ENCODE measurements around the gene TBCCD1. TPM values are rescaled to one million over a fixed set of nuclear protein-coding genes. Genes with fewer than 3 reads are reported as not detected.

The TBCCD1 gene, protein sequence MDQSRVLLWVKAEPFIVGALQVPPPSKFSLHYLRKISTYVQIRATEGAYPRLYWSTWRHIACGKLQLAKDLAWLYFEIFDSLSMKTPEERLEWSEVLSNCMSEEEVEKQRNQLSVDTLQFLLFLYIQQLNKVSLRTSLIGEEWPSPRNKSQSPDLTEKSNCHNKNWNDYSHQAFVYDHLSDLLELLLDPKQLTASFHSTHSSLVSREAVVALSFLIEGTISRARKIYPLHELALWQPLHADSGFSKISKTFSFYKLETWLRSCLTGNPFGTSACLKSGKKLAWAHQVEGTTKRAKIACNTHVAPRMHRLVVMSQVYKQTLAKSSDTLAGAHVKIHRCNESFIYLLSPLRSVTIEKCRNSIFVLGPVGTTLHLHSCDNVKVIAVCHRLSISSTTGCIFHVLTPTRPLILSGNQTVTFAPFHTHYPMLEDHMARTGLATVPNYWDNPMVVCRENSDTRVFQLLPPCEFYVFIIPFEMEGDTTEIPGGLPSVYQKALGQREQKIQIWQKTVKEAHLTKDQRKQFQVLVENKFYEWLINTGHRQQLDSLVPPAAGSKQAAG
- 14.4 and 19.6 TPM in 2 replicates for total RNA-seq

DNA sequence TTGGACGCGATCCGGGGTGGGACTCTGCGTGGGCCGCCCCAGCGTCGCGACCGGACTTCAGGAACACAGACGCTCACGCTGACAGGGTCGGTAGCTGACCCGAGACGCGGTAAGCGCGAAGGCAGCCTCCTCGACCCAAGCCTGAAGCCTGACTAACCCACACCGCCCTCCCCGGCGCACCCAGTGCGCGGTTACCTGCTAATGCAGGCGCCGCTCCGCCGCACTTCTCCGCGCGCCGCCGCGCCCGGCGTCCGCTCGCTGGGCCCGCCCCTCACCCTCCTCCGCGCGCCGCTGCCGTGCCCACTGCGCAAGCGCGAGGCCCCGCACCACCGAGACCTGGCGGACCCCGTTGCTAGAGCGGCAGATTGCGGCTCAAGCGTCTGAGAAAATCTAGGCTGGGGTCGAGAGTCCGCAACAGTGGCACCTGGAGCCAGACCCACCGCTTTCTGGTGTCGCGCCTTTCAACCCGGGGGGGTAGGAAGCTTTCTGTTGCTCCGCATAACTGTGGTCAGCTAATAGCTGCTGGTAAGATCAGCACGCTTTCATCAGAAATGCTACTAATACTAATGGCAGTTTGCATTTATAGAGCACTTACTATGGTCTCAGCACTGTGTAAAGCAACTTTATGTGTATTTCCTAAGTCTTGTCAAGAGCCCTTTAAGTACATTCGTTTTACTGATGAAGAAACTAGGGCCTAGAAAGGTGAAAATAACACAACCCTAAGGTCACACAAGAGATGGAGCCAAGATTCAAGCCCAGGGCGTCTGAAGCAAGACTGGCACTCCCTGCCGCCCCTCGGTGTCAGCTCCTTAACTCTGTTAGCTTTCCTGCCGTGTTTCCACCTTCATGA lies at the start of gene TBCCD1:
Gene TBCCD1, minus strand, starts transcription at position 268 of the 850 bp plus-strand sequence. CDS start 3,010 bp downstream, outside the sequence.

DNA sequence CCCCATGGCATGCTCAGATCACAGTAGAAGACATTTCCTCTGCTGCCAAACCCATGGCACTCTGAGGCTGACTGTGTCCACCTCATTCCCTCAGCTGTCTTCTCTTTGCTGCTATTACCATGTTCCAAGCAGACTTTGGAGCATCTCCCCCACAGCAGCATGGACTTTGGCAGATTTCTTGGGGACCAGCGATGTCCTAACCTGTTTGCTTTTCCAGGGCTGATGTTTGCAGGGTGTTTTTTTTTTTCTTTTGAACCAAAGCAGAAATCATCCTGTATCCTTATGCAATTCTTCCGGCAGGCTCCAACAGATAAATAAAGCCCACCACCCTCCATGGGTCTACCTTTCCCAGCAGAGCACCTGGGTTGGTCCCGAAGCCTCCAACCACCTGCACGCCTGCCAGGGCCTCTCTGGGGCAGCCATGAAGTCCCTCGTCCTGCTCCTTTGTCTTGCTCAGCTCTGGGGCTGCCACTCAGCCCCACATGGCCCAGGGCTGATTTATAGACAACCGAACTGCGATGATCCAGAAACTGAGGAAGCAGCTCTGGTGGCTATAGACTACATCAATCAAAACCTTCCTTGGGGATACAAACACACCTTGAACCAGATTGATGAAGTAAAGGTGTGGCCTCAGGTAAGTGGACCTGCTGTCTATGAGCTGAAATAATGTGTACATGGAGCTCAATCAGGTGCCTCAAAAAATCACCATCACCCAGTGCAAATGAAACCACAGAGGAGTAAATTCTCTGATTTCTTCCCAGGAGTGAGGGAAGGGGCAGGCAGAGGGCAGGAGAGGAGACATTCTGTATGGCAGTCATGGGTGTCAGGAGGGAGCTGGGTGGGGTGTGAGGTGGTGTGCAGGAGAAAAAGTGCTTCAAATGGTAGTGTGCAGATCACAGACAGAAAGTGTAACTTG lies 45.8 kb upstream of the TBCCD1 start, which contains the start of gene AHSG:
Gene AHSG, plus strand, starts transcription at position 340 of the 916 bp plus-strand sequence. Its CDS starts 82 bp downstream, at position 422.

DNA sequence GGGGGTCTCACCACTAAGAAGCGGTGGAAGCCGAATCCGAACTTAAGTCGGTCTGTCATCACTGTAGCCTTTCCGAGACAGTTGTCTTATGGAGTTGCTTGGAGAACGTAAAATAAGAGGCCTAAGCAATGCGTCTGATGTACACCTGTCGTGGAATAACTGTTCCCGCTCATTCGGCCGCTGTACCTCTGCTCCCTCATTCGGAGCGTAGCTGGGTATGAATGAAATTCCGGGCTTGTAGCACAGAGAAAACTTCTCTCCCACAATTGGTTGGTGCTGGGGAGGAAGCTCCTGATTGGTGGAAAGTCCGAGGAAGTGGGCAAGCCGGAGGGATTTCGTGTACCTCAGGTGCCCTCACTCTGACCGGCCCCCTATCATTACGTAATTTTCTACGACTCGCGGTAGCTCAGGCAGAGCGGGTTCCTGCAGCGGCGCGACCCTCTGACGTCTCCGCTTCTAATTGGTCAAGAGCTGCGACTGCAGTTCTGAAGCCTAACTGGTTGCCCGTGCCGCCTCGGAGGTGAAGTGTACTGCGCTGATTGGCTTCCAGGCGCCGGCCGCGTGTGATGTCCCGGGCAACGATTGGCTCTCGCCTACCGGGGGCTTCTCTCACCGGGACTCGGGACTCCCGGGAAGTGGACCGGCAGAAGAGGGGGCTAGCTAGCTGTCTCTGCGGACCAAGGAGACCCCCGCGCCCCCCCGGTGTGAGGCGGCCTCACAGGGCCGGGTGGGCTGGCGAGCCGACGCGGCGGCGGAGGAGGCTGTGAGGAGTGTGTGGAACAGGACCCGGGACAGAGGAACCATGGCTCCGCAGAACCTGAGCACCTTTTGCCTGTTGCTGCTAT lies 3.2 kb upstream of the TBCCD1 start, which contains the start of gene DNAJB11:
Gene DNAJB11, plus strand, starts transcription at position 625 of the 845 bp plus-strand sequence. Its CDS starts 178 bp downstream, at position 803.

DNA sequence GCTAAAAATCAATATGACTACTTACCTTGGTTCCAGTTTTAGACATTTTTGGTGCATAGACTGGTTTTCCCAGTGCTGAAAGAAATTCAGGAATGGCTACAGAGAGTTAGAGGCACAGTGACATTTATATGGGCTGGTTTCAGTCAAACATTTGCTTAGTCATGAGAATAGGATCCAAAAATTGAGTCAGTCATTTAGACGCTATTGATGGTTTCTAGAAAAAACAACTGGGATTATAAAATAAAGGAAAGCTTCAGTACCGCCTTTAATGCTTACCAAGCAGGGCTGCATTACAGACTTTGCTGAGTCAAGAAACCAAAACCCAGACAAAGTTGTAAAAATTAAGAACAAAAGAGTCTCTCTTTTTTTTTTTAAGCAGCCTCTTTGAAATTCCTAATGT lies 22.9 kb downstream of the TBCCD1 start, which contains the start of gene CRYGS:
Gene CRYGS, minus strand, starts transcription at position 100 of the 400 bp plus-strand sequence. Its CDS starts 54 bp downstream, at position 46.

Other genes with a start within 250 kb of the TBCCD1 start
- gene DGKG, start 205.1 kb downstream of the TBCCD1 start, total RNA-seq = 0.16 and 0.94 TPM in 2 replicates
- 0.49 and 2.4 TPM in 2 replicates for gene CRYGS, start 23.0 kb downstream of the TBCCD1 start, total RNA-seq
- 46.5 and 68.8 TPM in 2 replicates for gene DNAJB11, start 3.4 kb upstream of the TBCCD1 start, total RNA-seq
- gene AHSG, start 45.7 kb upstream of the TBCCD1 start, total RNA-seq = not detected in 2 replicates
- not detected in 2 replicates for gene FETUB, start 73.1 kb upstream of the TBCCD1 start, total RNA-seq
- gene HRG, start 98.7 kb upstream of the TBCCD1 start, total RNA-seq = not detected in 2 replicates
- gene KNG1, start 150.0 kb upstream of the TBCCD1 start, total RNA-seq = not detected in 2 replicates
- 344 and 803 TPM in 2 replicates for gene EIF4A2, start 216.2 kb upstream of the TBCCD1 start, total RNA-seq
- gene RFC4, start 239.1 kb upstream of the TBCCD1 start, total RNA-seq = 19.2 and 20.6 TPM in 2 replicates

All from bladder microvascular endothelial cell (primary cell).